Measurements from ENCODE around the gene CARD11. TPM values are rescaled to one million over a fixed set of nuclear protein-coding genes. Genes with fewer than 3 reads are reported as not detected.

CARD11 gene
- polyA plus RNA-seq, 1 of the 3 experiments (the other 2 are of a cell fraction): not detected

DNA sequence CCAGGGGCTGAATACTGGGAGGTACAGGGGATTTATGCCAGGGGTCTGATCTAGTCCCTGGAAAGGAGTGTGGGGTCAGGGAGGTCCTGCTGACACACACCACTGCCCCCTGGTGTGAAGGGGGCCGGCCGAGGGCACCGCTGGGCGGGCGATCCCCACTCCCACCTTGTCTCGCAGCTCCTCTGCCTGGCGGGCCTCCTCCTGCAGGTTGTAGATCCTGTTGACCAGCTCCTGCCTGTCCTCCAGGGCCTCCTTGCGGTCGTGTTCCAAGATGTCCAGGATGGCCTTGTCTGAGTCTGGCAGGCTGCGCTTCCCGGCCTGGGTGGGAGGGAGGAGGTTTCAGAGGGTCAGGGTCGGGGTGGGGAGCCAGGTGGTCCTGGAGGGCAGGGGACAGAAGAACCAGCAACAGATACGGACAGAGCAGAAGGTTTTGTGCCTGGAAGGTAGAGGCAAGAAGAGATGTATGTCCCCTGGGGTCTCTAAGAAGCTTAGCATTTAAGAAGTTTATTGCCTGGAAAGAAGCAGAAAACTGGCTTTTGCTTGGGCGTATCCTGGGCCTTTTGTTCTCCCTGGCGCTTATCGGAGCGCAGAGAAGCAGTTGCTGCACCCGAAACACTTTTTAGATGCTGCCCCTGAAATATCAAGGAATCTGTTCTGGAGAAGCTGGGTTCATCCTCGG, 105.0 kb downstream of the CARD11 start:
- POLR2A ChIA-PET: interaction anchor here (1.5 kb wide), 1 partner anchor 9 kb away, joined by 6 read pairs; no protein-coding TSS in a partner anchor
- no peak for TF ChIP-seq CHD2 (IDR thresholded peaks at IDR 0.05; ENCODE audit: low read length, partially characterized antibody)
- DNase-seq: no peak
- H3K79me2 ChIP-seq (ENCODE audit: insufficient read depth): no peaks in the 10 kb centered on the region
- no peak overlapping the region for H3K4me2 ChIP-seq
- H3K9me3 ChIP-seq: no peaks in the 10 kb centered on the region
- H3K27me3 ChIP-seq (ENCODE audit: insufficient read depth): peaks cover 6% of the 10 kb centered on the region; the same call in 1 of the 2 replicates
- H3K36me3 ChIP-seq (replicated peaks in 1 of 2; ENCODE audit: control insufficient read depth in 1 of 2, insufficient read depth in 2 of 2, low read length in 1 of 2): no peaks in the 10 kb centered on the region
- H2AFZ ChIP-seq (ENCODE audit: low read depth): no peak overlapping the region
- no peak overlapping the region for H3K9ac ChIP-seq
- no peaks in the 10 kb centered on the region; a peak in 1 of 4 replicates for H3K4me1 ChIP-seq (ENCODE audit: control insufficient read depth in 1 of 2, insufficient read depth in 2 of 2, low read depth in 1 of 2, low read length in 1 of 2)
- no peak overlapping the region for H3K27ac ChIP-seq (ENCODE audit: low read depth in 2 of 2, low read length in 1 of 2)
- H3F3A ChIP-seq (replicated peaks; ENCODE audit: insufficient read depth): no peaks in the 10 kb centered on the region
- 72% methylated on average over 19 of the region's 19 CpGs for WGBS (ENCODE audit: low lambda C conversion rate)
- CTCF ChIA-PET: interaction anchor here (1.4 to 2.4 kb wide), 4 partner anchors 17 to 127 kb away, joined by 3 to 10 read pairs (median 6); no protein-coding TSS in a partner anchor
- H3K4me3 ChIP-seq (ENCODE audit: low read depth in 2 of 2, low read length in 1 of 2): no peak overlapping the region
- no peaks in the 10 kb centered on the region for H4K20me1 ChIP-seq (ENCODE audit: insufficient read depth)
- H3K9me2 ChIP-seq: no peaks in the 10 kb centered on the region

DNA sequence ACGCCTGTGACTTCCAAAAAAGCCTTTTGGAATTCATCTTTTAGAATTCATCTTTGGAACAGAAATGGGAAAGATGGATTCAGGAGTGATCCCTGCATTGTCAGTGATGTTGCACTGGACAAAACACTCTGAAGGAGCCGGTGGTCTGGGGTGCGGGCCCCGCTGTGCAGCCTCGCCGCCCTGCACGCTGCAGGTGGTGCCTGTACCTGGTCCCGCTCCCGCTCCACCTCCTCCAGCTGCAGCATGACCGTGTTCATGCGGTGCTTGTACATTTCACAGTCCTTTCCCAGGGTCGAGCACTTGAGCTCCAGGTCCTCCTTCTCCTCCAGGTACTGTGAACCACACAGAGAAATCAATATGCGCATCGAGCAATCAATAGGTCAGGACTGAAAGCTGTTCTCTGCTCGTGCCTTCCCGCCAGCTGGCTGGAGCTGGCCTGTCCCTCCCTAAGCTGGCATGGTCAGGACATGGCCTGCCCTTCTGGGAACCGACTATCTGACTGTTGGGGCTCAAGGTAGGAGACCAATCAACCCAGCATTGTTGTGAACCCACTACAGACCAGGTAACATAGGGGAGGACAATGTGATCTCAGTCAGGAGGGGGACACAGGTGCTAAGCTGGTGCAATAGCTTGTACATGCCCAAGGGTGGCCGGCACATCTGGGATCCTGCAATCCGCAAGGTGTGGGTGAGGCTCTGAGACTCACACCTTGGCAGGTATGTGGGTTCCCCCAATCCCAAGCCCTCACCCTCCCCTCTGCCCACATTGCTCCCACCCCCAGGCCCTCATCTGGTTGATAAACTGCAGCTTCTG, 105.8 kb downstream of the CARD11 start:
- no peak overlapping the region for H3K27ac ChIP-seq (ENCODE audit: low read depth in 2 of 2, low read length in 1 of 2)
- no peak overlapping the region for H3K4me3 ChIP-seq (ENCODE audit: low read depth in 2 of 2, low read length in 1 of 2)
- no peak overlapping the region for H2AFZ ChIP-seq (ENCODE audit: low read depth)
- H3K4me2 ChIP-seq: no peak overlapping the region
- no peak for TF ChIP-seq FOSL2 (IDR thresholded peaks at IDR 0.05; ENCODE audit: borderline replicate concordance, low read depth)
- TF ChIP-seq POLR2AphosphoS5 (IDR thresholded peaks at IDR 0.05; ENCODE audit: low read depth, low read length): no peak
- no peak for TF ChIP-seq JUND (IDR thresholded peaks at IDR 0.05)
- no peak for TF ChIP-seq TAF1 (IDR thresholded peaks at IDR 0.05; ENCODE audit: borderline replicate concordance, low read depth, low read length)
- TF ChIP-seq RXRA (IDR thresholded peaks at IDR 0.05; ENCODE audit: borderline replicate concordance, low read depth): no peak
- TF ChIP-seq, protein P1, sequence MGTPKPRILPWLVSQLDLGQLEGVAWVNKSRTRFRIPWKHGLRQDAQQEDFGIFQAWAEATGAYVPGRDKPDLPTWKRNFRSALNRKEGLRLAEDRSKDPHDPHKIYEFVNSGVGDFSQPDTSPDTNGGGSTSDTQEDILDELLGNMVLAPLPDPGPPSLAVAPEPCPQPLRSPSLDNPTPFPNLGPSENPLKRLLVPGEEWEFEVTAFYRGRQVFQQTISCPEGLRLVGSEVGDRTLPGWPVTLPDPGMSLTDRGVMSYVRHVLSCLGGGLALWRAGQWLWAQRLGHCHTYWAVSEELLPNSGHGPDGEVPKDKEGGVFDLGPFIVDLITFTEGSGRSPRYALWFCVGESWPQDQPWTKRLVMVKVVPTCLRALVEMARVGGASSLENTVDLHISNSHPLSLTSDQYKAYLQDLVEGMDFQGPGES (IDR thresholded peaks at IDR 0.05; ENCODE audit: low read depth, low read length): no peak
- TF ChIP-seq, protein P2, sequence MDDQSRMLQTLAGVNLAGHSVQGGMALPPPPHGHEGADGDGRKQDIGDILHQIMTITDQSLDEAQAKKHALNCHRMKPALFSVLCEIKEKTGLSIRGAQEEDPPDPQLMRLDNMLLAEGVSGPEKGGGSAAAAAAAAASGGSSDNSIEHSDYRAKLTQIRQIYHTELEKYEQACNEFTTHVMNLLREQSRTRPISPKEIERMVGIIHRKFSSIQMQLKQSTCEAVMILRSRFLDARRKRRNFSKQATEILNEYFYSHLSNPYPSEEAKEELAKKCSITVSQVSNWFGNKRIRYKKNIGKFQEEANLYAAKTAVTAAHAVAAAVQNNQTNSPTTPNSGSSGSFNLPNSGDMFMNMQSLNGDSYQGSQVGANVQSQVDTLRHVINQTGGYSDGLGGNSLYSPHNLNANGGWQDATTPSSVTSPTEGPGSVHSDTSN (IDR thresholded peaks at IDR 0.05): no peak
- TF ChIP-seq, protein P3, sequence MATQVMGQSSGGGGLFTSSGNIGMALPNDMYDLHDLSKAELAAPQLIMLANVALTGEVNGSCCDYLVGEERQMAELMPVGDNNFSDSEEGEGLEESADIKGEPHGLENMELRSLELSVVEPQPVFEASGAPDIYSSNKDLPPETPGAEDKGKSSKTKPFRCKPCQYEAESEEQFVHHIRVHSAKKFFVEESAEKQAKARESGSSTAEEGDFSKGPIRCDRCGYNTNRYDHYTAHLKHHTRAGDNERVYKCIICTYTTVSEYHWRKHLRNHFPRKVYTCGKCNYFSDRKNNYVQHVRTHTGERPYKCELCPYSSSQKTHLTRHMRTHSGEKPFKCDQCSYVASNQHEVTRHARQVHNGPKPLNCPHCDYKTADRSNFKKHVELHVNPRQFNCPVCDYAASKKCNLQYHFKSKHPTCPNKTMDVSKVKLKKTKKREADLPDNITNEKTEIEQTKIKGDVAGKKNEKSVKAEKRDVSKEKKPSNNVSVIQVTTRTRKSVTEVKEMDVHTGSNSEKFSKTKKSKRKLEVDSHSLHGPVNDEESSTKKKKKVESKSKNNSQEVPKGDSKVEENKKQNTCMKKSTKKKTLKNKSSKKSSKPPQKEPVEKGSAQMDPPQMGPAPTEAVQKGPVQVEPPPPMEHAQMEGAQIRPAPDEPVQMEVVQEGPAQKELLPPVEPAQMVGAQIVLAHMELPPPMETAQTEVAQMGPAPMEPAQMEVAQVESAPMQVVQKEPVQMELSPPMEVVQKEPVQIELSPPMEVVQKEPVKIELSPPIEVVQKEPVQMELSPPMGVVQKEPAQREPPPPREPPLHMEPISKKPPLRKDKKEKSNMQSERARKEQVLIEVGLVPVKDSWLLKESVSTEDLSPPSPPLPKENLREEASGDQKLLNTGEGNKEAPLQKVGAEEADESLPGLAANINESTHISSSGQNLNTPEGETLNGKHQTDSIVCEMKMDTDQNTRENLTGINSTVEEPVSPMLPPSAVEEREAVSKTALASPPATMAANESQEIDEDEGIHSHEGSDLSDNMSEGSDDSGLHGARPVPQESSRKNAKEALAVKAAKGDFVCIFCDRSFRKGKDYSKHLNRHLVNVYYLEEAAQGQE (IDR thresholded peaks at IDR 0.05; ENCODE audit: low read depth, low read length): no peak
- 73% methylated on average over 19 of the region's 19 CpGs for WGBS (ENCODE audit: low lambda C conversion rate)
- peaks cover 6% of the 10 kb centered on the region; the same call in 1 of the 2 replicates for H3K27me3 ChIP-seq (ENCODE audit: insufficient read depth)
- POLR2A ChIA-PET: interaction anchor here (1.5 kb wide), 1 partner anchor 9 kb away, joined by 6 read pairs; no protein-coding TSS in a partner anchor
- H4K20me1 ChIP-seq (ENCODE audit: insufficient read depth): no peaks in the 10 kb centered on the region
- H3K36me3 ChIP-seq (replicated peaks in 1 of 2; ENCODE audit: control insufficient read depth in 1 of 2, insufficient read depth in 2 of 2, low read length in 1 of 2): no peaks in the 10 kb centered on the region
- peaks cover 0 to under 1% of the 10 kb centered on the region in 2 experiments; a peak in 2 of 4 replicates for H3K4me1 ChIP-seq (ENCODE audit: control insufficient read depth in 1 of 2, insufficient read depth in 2 of 2, low read depth in 1 of 2, low read length in 1 of 2)
- H3K9me2 ChIP-seq: no peaks in the 10 kb centered on the region
- H3K9me3 ChIP-seq: no peaks in the 10 kb centered on the region
- CTCF ChIA-PET: interaction anchor here (1.0 to 2.4 kb wide), 7 partner anchors 9 to 127 kb away, joined by 3 to 10 read pairs (median 4); no protein-coding TSS in a partner anchor
- H3F3A ChIP-seq (replicated peaks; ENCODE audit: insufficient read depth): no peaks in the 10 kb centered on the region
- H3K9ac ChIP-seq: no peak overlapping the region
- DNase-seq: no peak
- no peaks in the 10 kb centered on the region for H3K79me2 ChIP-seq (ENCODE audit: insufficient read depth)

Measured in SK-N-SH (cell line).